Mesendoderm (in vitro differentiated cells): ENCODE measurements around the gene DOP1B.

ENCODE experiments used
- DNase-seq: peaks from one replicate; pipeline ENCODE4 v3.0.0; 2013
- H2AK5ac ChIP-seq: 2 replicates; pipeline ENCODE4 v1.6.1; 2013; ENCODE audit warnings: low read length, inconsistent platforms
- H2BK120ac ChIP-seq: 2 replicates; pipeline ENCODE4 v1.6.1; 2013; ENCODE audit warnings: low read depth, mild to moderate bottlenecking, low read length, moderate library complexity, mixed read lengths
- H2BK15ac ChIP-seq: replicated peaks from 2 replicates; pipeline ENCODE4 v1.6.1; 2013; ENCODE audit warnings: low read depth, mild to moderate bottlenecking, moderate library complexity
- H2BK5ac ChIP-seq: 2 replicates; pipeline ENCODE4 v1.6.1; 2013; ENCODE audit warnings: low read length, inconsistent platforms
- H3K18ac ChIP-seq: 2 replicates; pipeline ENCODE4 v1.6.1; 2013; ENCODE audit warnings: mild to moderate bottlenecking, low read length, mixed read lengths
- H3K23ac ChIP-seq: one replicate; pipeline ENCODE4 v1.6.1; 2013; ENCODE audit warnings: low read length
- H3K27ac ChIP-seq: 2 replicates; pipeline ENCODE4 v1.5.1; 2013; ENCODE audit warnings: low read depth, mild to moderate bottlenecking, inconsistent platforms, low read length, moderate library complexity
- H3K27me3 ChIP-seq: 2 replicates; pipeline ENCODE4 v1.6.1; 2013; ENCODE audit warnings: low read length, control low read depth, mild to moderate bottlenecking, inconsistent platforms; ENCODE audit not compliant: insufficient read depth, poor library complexity
- H3K36me3 ChIP-seq: 2 replicates; pipeline ENCODE4 v1.6.1; 2013; ENCODE audit warnings: low read length, inconsistent platforms; ENCODE audit not compliant: control insufficient read depth, insufficient read depth
- H3K4ac ChIP-seq: one replicate; pipeline ENCODE4 v1.6.1; 2013; ENCODE audit warnings: low read depth, mild to moderate bottlenecking, low read length, moderate library complexity
- H3K4me1 ChIP-seq: 2 replicates; pipeline ENCODE4 v1.6.1; 2013; ENCODE audit warnings: low read depth, low read length, inconsistent platforms; ENCODE audit not compliant: control insufficient read depth
- H3K4me2 ChIP-seq: 2 replicates; pipeline ENCODE4 v1.6.1; 2013; ENCODE audit warnings: low read length
- H3K4me3 ChIP-seq: 2 replicates; pipeline ENCODE4 v1.5.1; 2013; ENCODE audit warnings: mild to moderate bottlenecking, low read length
- H3K56ac ChIP-seq: one replicate; pipeline ENCODE4 v1.6.1; 2013; ENCODE audit warnings: low read length
- H3K79me1 ChIP-seq: 2 replicates; pipeline ENCODE4 v1.6.1; 2013; ENCODE audit warnings: low read length, inconsistent platforms
- H3K79me2 ChIP-seq: 2 replicates; pipeline ENCODE4 v1.6.1; 2013; ENCODE audit warnings: mild to moderate bottlenecking, low read length; ENCODE audit not compliant: control insufficient read depth, insufficient read depth
- H3K9ac ChIP-seq: 2 replicates; pipeline ENCODE4 v1.6.1; 2013; ENCODE audit warnings: low read length, inconsistent platforms
- H4K5ac ChIP-seq: one replicate; pipeline ENCODE4 v1.6.1; 2013; ENCODE audit warnings: low read length
- H4K8ac ChIP-seq: one replicate; pipeline ENCODE4 v1.6.1; 2013; ENCODE audit warnings: low read depth, mild to moderate bottlenecking, control low read depth, low read length, moderate library complexity
- WGBS: extraction: QIAGEN DNeasy Blood & Tissue Kit; methylation state at CpG from one replicate; pipeline ENCODE4 v1.1.7; 2013; ENCODE audit warnings: low lambda C conversion rate, missing lambda C conversion rate; ENCODE audit not compliant: insufficient coverage; ENCODE audit errors: extremely low coverage; 5-methylcytosine and 5-hydroxymethylcytosine counted together

The DOP1B gene

GRCh38 chr21:36155603-36156338 is 853 bp upstream of the DOP1B start:
- DNase-seq = peak; percentile 56
- peak overlapping the region; percentile 6 for H3K4me3 ChIP-seq
- WGBS = no CpG with 5 or more reads among the region's 53 CpGs

GRCh38 chr21:36156339-36156814 is 247 bp upstream of the DOP1B start:
- Histone ChIP-seq H2BK120ac (no peak overlapping the region), H4K8ac (no peak overlapping the region), H2BK15ac (no peak overlapping the region), H3K79me2 (no peaks in the 10 kb centered on the region), H3K27me3 (no peaks in the 10 kb centered on the region), H4K5ac (no peak overlapping the region), H3K56ac (peak overlapping the region; percentile 78), H3K4me1 (no peaks in the 10 kb centered on the region), H2AK5ac (no peak overlapping the region), H3K18ac (no peak overlapping the region), H3K4ac (no peak overlapping the region), H3K27ac (no peak overlapping the region), H3K23ac (no peak overlapping the region), H3K4me3 (no peak overlapping the region), H2BK5ac (no peak overlapping the region), H3K9ac (no peak overlapping the region), H3K36me3 (no peaks in the 10 kb centered on the region), H3K79me1 (no peaks in the 10 kb centered on the region), H3K4me2 (no peak overlapping the region)
- peak; percentile 99 for DNase-seq
- WGBS = no CpG with 5 or more reads among the region's 43 CpGs

More at GRCh38 chr21:36155603-36156338, 853 bp upstream of the DOP1B start:
- no peak overlapping the region for H3K23ac ChIP-seq
- no peak overlapping the region for H2BK15ac ChIP-seq
- H3K79me2 ChIP-seq = no peaks in the 10 kb centered on the region
- no peaks in the 10 kb centered on the region for H3K27me3 ChIP-seq
- no peak overlapping the region for H3K4ac ChIP-seq
- no peak overlapping the region for H2BK5ac ChIP-seq
- H2AK5ac ChIP-seq = no peak overlapping the region
- peak overlapping the region; percentile 78 for H3K4me2 ChIP-seq
- no peaks in the 10 kb centered on the region for H3K36me3 ChIP-seq
- H2BK120ac ChIP-seq = no peak overlapping the region
- H3K18ac ChIP-seq = no peak overlapping the region
- peak overlapping the region; percentile 76 for H3K56ac ChIP-seq
- no peak overlapping the region for H3K27ac ChIP-seq
- no peak overlapping the region for H4K8ac ChIP-seq
- peak overlapping the region; percentile 64 for H3K9ac ChIP-seq
- H3K4me1 ChIP-seq = no peaks in the 10 kb centered on the region
- no peak overlapping the region for H4K5ac ChIP-seq
- H3K79me1 ChIP-seq = no peaks in the 10 kb centered on the region

- H3K79me1 ChIP-seq = no peaks in the 10 kb centered on the region
- no peaks in the 10 kb centered on the region for H3K4me1 ChIP-seq
- H3K23ac ChIP-seq = no peak overlapping the region
- H2BK5ac ChIP-seq = no peak overlapping the region
- no peak overlapping the region for H4K5ac ChIP-seq
- H3K27ac ChIP-seq = no peak overlapping the region
- H2AK5ac ChIP-seq = no peak overlapping the region
- no peak overlapping the region for H2BK15ac ChIP-seq
- H3K36me3 ChIP-seq = no peaks in the 10 kb centered on the region
- H3K4me2 ChIP-seq = no peak overlapping the region
- H3K18ac ChIP-seq = no peak overlapping the region
- no peak overlapping the region for H3K4ac ChIP-seq
- no peaks in the 10 kb centered on the region for H3K27me3 ChIP-seq
- H3K79me2 ChIP-seq = no peaks in the 10 kb centered on the region
- H3K56ac ChIP-seq = no peak overlapping the region
- H3K9ac ChIP-seq = no peak overlapping the region
- no peak overlapping the region for H3K4me3 ChIP-seq
- DNase-seq = no peak
- no peak overlapping the region for H2BK120ac ChIP-seq
- no CpG with 5 or more reads among the region's 13 CpGs for WGBS
- H4K8ac ChIP-seq = no peak overlapping the region
Observed at GRCh38 chr21:36159356-36159921, 2.8 kb downstream of the DOP1B start.

- Histone ChIP-seq H3K27me3 (no peaks in the 10 kb centered on the region), H3K4me2 (no peak overlapping the region), H3K4me1 (no peaks in the 10 kb centered on the region), H3K23ac (no peak overlapping the region), H4K8ac (no peak overlapping the region), H3K4ac (no peak overlapping the region), H3K27ac (no peak overlapping the region), H2AK5ac (no peak overlapping the region), H3K56ac (no peak overlapping the region), H2BK120ac (no peak overlapping the region), H2BK5ac (no peak overlapping the region), H3K4me3 (no peak overlapping the region), H3K79me1 (no peaks in the 10 kb centered on the region), H3K36me3 (no peaks in the 10 kb centered on the region), H3K9ac (no peak overlapping the region), H3K79me2 (no peaks in the 10 kb centered on the region), H2BK15ac (no peak overlapping the region), H4K5ac (no peak overlapping the region), H3K18ac (no peak overlapping the region)
- DNase-seq = no peak
- WGBS = no CpG with 5 or more reads among the region's 2 CpGs
Observed at GRCh38 chr21:36160850-36161178, 4.2 kb downstream of the DOP1B start.

- no peaks in the 10 kb centered on the region for H3K79me1 ChIP-seq
- no peaks in the 10 kb centered on the region for H3K27me3 ChIP-seq
- WGBS = no CpG with 5 or more reads among the region's 5 CpGs
- H2BK5ac ChIP-seq = no peak overlapping the region
- no peak overlapping the region for H3K4me2 ChIP-seq
- no peak overlapping the region for H3K23ac ChIP-seq
- H3K4ac ChIP-seq = no peak overlapping the region
- H3K4me3 ChIP-seq = no peak overlapping the region
- no peak overlapping the region for H4K5ac ChIP-seq
- H3K36me3 ChIP-seq = no peaks in the 10 kb centered on the region
- no peak overlapping the region for H2BK15ac ChIP-seq
- no peaks in the 10 kb centered on the region for H3K4me1 ChIP-seq
- H3K18ac ChIP-seq = no peak overlapping the region
- no peak overlapping the region for H2BK120ac ChIP-seq
- no peak overlapping the region for H2AK5ac ChIP-seq
- H3K9ac ChIP-seq = no peak overlapping the region
- DNase-seq = no peak
- H4K8ac ChIP-seq = no peak overlapping the region
- H3K79me2 ChIP-seq = no peaks in the 10 kb centered on the region
- H3K27ac ChIP-seq = no peak overlapping the region
- no peak overlapping the region for H3K56ac ChIP-seq
Observed at GRCh38 chr21:36162631-36163030, 6.0 kb downstream of the DOP1B start.
